ENCODE results near the gene ZC2HC1B.
"Not testable (repeated sequence)": the region's sequence is repeated elsewhere in the genome, so short reads cannot be mapped to it uniquely, and the experiment has no call there.

ZC2HC1B gene

DNA sequence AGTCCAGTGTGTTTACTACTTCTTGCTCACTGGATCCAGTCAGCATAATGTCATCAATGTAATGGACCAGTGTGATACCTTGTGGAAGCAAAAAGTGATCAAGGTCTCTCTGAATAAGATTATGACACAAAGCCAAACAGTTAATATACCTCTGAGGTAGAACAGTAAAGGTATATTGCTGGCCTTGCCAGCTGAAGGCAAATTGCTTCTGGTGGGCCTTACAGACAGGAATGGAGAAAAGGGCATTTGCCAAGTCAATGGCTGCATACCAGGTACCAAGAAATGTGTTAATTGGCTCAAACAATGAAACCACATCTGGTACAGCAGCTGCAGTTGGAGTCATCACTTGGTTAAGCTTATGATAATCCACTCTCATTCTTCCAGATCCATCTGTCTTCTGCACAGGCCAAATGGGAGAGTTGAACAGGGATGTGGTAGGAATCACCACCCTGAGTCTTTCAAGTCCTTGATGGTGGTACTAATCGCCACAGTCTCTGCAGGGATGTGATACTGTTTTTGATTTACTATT is 7.0 kb downstream of the ZC2HC1B start:
- DNase-seq = not testable (repeated sequence)

DNA sequence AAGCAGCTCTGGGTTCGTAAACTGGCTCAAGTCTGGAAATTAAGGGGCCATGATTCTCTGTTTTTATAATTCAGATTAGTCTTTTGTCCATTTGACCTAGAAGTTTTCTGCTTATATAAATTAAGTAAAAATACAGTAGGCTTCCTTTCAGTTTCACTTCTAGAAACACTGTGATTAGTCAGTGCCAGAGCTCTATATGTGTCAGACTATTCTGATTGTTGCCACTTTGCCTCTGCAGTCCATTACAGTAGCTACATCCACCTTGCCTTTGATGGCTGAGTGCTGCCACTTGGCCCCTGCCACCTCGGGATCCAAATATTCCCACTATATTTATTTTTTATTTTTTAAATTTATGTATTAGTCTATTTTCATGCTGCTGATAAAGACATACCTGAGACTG is 7.9 kb downstream of the ZC2HC1B start:
- DNase-seq = no peak

DNA sequence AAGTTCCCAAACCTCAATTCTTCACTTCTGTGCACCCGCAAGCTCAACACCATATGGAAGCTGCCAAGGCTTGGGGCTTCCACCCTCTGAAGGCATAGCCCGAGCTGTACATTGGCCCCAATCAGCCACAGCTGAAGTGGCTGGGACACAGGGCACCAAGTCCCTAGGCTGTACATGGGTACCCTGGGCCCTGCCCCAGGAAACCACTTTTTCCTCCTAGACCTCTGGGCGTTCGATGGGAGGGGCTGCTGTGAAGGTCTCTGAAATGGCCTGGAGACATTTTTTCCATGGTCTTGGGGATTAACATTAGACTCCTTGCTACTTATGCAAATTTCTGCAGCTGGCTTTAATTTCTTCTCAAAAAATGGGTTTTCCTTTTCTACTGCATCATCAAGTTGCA is 9.3 kb downstream of the ZC2HC1B start:
- DNase-seq = not testable (repeated sequence)

DNA sequence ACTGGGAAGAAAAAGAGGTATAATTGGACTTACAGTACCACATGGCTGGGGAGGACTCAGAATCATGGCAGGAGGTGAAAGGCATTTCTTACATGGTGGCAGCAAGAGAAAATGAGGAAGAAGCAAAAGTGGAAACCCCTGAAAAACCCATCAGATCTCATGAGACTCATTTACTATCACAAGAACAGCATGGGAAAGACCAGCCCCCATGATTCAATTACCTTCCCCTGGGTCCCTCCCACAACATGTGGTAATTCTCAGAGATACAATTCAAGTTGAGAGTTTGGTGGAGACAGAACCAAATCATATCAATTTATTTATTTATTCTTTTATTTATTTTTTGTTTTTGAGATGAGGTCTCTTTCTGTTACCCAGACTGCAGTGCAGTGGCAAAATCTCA is 10.2 kb downstream of the ZC2HC1B start:
- not testable (repeated sequence) for DNase-seq

DNA sequence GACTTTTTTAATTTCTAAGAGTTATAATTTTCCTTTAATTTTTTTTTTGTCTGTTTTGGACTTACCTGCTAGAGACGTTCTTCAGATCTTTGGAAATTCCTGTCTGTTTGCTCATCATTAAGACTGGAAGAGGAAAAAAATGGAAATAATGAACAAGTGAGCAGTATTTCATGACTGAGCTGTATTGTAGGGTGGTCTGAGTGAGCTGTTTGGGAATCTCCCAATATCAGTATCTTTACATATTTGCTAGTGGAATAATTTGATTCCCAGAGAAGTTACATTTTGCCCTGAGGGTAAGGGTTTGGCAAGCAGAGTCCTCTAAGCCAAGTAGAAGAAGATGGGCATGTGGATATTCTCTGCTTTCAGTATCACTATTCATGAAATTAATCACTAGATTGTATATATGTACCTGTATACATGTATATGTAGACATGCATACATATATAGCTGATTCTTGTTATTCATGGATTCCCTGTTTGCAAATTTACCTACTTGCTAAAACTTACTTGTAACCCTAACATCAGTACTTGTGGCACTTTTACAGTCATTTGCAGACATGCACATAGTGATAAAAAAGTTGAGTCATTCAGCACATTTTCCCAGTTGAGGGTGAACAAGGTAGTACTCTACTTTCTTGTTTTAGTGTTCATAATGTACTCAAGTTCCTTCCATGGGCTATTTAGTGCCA is 13.5 kb downstream of the ZC2HC1B start:
- DNase-seq = no peak

DNA sequence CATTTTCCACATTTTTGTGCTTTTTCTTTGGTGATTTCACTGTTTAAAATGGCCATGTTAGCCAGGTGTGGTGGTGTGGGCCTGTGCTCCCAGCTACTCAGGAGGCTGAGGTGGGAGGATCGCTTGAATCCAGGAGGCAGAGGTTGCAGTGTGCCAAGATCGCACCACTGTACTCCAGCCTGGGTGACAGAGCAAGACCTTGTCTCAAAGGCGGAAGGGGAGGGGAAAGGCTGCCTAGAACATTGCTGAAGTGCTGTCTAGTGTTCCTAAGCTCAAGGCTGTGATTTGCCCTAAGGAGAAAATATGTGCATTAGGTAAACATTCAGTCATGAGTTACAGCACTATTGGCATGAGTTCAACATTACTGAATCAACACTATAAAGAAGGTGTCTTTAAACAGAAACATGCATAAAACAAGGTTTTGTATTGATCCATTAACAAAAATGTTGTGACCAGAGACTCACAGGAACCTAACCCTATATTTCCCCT is 14.0 kb downstream of the ZC2HC1B start:
- no peak for DNase-seq

DNA sequence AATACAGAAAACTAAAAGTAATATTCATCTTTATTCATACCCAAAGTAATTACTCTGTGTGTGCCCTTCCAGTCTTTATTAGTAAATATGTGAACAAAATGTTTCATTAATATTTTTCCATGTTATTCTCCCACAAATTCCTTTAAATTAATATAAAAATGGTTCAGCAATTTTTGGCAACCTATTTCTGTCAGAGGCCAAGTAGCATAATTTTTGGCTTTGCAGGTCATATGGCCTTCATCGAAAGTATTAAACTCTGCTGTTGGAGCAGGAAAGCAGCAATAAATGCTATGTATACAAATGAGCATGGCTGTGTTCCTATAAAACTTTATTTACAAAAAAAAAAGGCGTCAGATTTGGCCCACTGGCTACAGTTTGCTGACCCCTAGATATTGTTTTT is 16.1 kb downstream of the ZC2HC1B start:
- no peak for DNase-seq

DNA sequence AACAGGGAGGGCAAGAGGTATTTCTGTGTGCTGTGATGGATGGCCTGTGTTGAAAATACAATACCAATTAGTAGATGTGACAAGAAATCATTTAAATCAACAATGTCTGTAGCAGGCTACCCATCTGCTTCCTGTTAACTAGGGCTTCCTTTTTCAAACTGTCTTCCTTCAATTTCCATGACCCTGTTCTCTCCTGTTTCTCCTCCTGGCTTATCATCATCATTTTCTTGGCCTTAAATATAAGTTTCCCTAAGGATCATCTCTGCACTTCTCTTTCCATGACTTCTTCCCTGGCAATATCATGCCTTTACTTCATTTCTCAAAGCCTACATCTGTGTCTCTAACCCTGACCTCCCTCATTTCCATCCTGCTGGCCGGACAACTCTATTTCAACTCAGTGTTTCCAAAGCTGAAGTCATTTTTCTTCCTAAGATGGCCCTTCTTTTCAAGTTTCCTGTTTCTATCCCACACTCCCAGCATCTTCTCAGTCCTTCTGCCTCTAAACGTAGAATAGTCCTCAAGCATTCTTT is 18.2 kb downstream of the ZC2HC1B start:
- DNase-seq = no peak

DNA sequence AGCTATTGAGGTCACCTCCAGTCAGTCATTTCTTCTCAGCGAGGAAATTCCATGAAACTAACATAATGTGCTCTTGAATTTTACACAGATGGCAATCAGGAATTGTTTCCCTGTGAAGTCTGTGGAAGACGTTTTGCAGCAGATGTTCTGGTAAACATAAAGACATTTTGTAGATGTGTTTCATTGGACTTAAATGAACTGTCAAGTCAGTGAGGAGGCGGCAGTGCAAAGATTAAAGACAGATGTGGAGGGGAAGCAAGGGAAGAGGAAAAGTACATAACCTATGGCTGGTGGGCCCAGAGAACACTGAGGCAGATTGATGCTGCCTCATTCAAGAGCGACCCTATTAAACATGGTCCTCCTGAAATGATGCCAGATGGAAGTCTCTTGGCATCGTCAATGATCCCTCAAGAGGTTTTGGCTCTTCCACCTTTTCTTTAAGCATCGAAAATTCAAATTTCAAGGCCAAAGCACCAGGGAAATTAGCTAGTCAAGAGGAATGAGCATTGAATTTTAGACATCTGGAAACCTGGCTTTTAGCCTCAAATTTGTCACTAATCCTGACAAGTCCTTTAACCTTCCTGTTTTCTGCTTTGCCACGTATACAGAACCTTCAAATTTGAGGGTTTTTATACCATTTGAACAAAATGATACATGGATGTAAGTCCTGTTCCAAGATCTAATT is 20.1 kb downstream of the ZC2HC1B start:
- no peak for DNase-seq

DNA sequence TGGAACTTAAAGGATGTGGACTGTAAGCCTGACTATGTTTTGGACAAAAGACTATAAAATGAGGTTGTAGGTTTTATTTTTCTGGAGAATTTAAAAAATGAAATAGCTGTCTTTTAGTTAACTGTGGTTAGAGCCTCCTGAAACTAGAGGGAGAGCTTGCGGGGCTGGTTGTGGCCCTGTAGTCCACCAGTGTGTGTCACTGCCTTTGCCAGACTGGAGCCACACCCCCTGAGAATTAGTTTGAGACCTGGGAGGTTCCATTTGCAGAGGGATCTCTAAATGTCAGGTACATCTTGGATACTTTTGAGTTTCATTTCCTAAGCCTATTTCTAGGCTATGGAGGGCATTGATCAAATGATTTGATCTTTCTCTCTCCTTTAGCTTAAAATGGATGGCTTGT is 20.8 kb downstream of the ZC2HC1B start:
- no peak for DNase-seq

DNA sequence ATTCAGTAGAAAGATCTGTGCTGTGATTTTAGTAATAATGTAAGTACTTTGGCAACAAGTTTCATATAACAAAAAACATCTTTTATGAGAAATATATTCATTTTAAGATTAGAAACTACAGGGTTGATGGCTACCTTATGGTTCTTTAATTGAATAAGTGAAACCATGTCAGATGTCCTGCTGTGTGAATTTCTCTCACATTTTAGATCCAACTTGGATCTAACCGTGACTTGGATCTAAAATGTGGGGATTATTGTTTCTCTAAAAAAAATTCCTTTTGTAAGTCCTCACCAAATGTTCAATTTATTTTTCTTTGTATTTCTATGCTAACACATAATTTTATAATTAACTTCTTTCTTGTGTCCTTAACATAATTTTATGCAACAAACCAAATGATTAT is 30.4 kb downstream of the ZC2HC1B start:
- no peak for DNase-seq

DNA sequence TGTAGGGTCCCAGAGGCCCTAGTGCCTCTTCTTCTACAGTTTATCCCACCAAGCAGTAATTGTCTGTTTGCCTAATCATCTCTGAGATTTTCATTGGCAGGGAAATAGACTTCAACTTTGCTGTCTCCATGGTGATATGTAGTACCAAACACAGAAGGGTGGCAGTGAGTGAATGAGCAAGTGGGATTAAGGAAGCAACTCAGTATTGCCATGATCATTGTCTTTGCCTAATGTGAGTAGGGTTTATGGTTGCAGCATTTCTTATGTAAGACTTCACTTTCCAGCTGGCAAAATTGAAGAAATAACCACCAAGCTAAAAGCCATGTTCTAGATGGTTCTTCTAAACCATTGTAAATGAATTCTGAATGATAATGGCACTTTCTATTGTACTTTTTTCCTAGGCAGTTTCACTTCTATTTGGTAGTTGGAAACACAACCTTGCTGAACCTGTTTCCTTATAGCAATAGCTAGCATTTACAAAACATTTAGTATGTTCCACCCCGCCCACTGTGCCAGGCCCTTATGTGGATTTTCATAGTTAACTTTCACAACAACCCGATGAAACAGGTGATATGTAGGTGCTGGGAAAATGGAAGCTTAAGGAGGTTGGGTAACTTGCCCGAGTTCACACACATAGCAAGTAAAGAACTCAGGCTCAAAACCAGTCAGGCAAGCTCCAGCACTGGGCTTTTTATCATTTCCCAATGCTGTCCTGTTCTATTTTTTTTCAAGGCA is 32.0 kb downstream of the ZC2HC1B start:
- no peak for DNase-seq

DNA sequence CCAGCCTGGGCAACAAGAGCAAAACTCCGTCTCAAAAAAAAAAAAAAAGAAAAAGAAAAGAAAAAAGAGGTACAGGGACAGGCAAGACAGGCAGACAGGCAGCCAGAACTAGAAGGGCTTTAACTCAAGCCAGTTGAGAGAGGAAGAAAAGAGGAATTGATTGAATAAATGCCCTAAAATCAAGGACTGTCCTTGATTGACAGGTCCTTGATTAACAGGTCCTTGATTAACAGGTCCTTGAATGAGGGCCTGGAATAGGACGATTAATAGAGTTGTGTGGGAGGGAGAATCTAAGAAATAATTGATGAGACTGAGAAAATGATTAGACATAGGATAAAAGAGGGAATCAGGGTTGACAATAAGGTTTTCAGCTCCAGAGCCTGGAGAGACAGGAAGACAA is 36.1 kb downstream of the ZC2HC1B start:
- no peak for DNase-seq

DNA sequence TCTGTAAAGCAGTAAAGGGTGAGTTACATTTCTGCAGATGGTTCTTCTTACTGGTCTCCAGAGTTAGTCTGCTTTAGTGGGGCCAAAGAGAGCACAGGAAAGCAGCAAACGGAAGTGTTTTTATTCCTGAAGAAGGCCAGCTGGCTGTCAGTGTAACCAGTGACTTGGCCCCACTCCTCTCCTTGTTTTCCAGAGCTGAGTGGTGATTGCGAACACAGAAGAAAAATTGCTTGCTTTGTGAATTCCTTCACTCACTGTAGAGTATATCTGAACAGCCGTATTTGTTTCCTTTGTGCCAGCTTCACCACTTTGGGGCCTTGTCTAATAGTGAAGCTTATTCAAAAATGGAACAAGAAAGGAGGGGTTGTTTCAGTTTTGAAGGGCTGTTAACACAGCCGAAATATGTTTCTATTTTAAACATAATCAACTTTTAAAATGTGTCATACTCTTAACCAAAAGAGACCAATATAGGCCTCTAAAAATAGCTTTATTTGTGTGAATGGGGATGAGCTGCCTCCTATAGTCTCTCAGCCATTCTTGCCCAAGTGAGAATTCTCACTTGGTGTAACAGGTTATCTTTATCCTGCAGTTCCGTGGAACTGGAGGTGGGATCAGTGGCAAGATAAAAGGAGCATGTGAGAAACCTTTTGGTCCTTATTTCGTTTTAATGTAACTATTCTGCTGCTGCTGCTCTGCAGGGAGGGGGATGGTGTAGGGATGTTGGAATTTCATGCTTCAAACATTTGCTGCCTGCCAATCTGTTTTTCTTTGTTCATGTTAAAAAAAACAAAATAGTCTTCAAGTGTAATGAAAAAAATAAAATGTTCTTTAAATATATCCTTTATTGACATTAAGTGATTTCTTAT is 37.8 kb downstream of the ZC2HC1B start:
- no peak for DNase-seq

DNA sequence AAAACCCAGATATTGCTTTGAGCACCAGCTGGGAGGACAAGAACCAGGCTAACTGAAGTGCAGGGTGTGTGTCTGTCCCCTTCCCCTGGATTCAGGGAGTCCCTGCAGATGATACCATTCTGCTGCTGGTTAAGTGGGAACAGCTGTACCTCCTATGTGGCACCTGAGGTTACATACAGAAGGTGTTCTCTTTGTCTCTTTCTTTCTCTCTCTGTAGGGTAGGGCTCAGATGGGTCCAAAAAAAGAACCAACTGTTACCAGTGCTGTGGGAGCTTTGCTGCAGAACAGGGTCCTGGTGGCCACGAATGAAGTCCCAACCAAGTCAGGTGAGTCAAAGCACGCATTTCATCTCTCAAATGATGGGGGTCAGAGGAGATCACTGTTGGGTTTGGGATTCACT is 38.6 kb downstream of the ZC2HC1B start:
- DNase-seq = no peak

DNA sequence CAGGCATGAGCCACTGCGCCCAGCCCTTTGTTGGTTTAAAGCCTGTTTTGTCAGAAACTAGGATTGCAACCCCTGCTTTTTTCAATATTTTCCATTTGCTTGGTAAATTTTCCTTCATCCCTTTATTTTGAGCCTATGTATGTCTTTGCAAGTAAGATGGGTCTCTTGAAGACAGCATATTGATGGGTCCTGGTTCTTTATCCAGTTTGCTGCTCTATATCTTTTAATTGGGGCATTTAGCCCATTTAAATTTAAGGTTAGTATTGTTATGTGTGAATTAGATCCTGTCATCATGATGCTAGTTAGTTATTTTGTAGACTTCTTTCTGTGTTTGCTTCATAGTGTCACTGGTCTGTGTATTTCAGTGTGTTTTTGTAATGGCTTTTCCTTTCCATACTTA is 46.8 kb downstream of the ZC2HC1B start:
- DNase-seq = no peak

DNA sequence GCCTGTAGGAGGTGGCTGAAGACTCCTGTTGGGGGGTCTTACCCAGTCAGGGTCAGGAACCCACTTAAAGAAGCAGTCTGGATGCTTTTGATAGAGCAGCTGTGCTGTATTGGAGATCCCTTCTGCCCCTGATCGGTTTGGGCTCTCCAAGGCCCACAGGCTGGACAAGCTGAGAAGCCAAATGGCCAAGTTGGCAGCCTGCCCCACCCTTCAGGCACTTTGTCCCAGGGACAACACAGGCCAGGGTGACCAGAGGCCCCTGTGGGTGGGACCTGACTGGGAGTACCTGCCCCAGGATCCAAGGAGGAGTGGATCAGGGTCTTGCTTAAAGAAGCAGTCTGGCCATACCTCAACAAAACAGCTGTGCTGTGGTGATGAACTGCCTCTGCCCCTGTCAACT is 48.4 kb downstream of the ZC2HC1B start:
- DNase-seq = no peak

DNA sequence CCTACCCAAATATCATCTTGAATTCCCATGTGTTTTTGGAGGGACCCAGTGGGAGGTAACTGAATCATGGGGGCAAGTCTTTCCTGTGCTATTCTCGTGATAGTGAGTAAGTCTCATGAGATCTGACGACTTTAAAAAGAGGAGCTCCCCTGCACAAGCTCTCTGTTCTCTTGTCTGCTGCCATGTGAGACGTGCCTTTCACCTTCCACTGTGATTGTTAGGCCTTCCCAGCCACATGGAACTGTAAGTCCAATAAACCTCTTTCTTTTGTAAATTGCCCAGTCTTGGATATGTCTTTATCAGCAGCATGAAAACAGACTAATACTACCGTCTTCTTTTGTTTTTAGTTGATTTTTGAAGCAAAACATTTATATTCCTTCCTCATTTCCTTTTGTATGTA is 52.8 kb downstream of the ZC2HC1B start:
- not testable (repeated sequence) for DNase-seq

DNA sequence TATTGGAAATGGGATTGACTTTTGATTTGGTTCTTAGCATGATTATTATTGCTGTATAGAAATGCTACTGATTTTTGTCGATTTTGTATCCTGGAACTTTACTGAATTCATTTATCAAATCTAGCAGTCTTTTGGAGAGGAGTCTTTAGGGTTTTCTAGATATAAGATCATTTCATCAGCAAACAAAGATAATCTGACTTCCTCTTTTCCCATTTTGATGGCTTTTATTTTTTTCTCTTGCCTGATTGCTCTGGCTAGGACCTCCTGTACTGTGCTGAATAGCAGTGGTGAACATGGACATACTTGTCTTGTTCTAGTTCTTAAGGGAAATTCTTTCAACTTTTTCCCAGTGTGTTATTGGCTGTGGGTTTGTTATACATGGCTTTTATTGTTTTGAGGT is 64.6 kb downstream of the ZC2HC1B start:
- DNase-seq = no peak

DNA sequence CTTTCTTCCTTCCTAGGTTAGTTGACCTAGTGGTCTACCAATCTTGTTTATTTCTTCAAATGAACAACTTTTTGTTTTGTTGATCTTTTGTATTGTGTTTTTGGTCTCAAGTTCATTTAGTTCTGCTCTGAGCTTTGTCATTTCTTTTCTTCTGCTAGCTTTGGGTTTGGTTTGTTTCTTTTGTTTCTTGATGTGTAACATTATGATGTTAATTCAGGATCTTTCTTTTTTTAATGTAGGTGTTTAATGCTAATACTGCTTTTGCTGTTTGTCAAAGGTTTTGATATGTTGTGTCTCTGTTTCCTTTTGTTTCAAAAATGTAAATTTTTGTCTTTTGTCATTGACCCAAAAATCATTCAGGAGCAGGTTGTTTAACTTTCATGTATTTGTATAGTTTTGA is 65.7 kb downstream of the ZC2HC1B start:
- DNase-seq = no peak

DNA sequence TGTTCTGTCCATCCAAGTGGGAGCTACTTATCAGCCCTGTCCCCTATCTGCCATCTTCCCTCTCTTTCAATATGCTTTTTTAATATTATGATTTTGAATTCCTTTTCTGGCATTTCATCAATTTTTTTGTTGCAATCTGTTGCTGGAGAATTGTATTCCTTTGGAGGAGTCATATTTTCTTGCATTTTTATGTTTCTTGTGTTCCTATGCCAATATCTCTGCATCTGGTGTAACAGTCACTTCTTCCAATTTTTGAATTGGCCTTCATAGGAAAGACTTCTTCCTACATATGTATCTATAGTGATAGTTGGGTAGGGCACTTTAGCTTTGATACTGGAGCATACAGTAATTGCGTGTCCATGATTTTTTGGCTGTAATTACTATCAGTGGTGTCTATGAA is 70.1 kb downstream of the ZC2HC1B start:
- DNase-seq = no peak

DNA sequence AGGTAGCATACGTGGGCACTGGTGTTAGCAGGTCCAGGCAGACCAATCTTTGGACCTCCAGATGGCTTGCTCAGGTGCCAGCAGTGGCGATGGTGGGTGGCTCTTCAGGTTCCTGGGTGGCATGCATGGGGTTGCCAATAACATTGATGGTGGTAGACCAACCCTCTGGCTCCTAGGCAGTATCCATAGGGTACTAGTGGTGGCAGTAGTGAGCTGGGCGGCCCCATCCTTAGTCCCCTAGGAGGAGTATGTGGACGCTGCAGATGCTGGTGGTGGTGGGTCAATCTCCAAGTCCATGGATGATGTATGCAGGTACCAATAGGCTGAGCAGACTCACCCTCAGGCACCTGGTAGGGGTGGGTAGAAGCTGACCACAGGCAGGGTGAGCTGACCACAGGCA is 70.6 kb downstream of the ZC2HC1B start:
- no peak for DNase-seq

DNA sequence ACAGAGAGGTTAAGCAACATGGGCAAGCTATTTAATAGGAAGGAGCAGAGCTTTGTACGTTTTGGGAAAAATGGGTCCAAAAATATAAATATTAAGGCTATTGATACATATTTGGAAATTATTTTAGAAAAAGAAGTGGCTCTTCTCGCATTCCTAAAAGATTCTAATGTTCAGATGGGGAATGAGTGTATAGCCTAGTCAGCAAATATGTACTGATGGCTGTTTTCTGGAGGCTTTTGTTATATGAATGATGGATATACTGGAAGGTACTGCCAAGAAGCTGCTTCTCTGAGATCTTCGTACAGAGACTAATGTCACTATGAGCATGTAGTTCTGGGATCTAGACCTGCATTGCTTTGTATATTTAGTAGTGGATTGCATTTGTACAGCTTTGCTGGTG is 72.1 kb downstream of the ZC2HC1B start:
- DNase-seq = no peak

Measured in NCI-H748 treated with DMSO at 0.1 percent for 48 hours (cell line).